Stimulated activated CD4-positive, alpha-beta T cell treated with anti-CD3 and anti-CD28 coated beads, TNF-alpha, amount 100 ng/mL, for 24 hours (primary cell): ENCODE data around the gene STARD8.

Experiments
- DNase-seq, 3 experiments: peaks; one replicate each; pipeline ENCODE4 v3.0.0-alpha.2; 2020; ENCODE audit warnings: low read depth in 3 of 3

STARD8 gene

GRCh38 chrX:68692651-68693050, 45.2 kb downstream of the STARD8 start:
- no peak for DNase-seq

DNA sequence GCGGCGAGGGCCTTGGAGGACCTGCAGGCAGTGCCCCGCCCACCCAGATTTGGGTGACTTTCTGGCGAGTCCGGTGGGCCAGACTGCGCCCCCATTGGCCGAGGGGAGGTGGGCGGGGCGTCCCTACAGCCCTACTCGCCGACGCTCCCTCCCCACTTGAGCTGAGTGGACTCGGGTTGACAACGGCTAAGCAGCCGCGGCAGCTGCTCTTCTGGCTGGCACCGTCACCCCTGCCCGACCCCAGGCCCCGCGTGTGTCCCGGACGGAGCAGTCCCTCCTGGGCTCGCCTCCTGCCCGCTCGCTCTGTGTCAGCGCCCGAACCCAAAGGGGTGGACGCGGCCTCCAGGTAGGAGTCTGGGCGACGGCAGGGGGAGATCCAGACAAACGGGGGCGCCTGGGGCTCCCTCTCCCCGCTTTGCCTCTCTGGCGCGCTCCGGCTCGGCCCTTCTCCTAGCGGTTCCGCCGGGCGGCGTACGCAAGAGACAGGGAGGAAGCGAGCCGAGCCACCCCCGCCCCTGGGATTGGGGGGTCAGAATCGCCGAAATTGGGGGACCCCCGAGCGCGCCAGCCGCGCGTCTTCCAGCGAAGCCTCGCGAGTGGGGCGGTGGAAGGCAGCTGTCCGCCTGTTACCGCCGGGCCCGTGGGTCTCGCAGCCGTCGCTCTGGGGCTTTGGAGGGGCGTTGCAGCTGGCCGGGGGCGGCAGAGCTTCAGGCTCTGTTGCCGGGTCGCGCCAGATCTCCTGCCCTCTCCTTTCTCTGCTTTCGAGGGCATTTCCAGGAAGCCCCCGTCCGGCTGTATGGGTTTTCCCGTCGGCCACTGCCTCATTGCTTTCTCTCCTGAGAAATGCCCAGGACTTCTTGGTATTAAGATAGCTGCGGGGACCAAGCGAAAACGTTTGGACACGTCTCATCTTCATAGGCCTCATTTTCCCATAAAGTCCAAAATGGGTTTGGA, 46.3 kb downstream of the STARD8 start:
- DNase-seq: no peak

DNA sequence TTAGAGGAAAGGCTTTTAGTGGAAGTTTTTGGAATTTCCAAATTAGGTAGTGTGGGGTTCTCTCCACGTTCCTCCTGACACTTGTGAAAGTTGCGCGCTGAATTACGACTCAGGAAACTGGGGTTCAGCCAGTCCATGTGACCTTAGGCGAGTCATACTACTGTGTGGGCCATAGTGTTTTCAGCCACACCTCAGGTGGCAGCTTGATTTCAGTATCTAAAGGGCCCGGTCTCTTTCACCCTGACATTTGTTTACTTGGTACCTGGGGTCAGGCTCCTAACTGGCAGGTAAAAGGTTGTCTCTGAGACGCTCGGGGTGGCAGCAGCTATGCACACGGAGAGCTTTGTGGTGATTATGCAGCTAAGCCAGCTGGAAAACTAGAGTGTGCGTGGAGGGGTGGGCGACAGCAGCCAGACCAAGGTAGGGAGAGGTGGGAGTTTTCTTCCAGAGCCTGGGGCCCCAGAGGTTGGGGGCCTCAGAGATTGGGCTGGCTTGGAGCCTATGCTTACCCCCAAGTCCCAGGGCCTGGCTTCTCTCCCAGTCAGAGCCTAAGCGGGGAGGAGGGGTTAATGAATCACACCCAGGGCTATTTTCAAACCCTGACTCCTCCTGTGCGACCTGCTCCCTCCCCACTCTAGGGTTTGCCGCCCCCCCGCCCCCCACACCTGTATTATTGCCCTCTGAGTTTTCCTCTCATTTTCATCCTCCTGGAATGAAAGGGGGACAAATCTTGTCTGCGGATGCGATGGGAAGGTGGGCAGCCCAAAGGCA, 47.2 kb downstream of the STARD8 start:
- no peak for DNase-seq

DNA sequence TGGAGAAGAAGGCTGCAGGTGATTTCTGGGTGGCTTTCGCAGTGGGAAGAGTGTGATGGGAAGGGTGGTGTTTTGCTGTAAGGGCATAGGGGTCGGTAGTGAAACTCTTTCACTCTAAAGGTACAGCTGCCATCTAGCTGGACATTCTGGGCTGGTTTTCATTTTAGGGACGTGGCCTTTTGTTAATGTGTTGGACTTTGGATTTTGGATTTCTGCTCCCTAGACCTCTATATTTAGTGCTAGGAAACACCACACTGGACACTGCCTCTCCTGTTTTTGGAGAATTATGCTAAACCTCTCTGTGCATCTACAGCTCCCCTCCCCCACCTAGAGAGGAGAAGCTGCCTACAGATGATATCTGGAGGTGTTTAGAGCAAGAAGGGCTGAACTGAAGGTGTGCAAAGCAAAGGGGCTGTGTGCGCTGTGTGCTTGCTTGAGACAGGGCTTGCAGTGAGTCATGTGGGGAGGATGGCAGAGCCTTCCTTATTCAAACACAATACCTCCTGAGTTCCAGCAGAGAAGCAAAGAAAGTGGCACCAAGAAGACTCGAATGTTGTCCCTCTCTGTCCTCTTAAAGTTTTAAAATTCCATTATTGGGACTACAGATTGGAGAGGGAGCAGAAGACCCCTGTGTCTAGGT, 47.9 kb downstream of the STARD8 start:
- no peak for DNase-seq

- no peak for DNase-seq
These were observed 49.0 kb downstream of the STARD8 start for GRCh38 chrX:68696267-68696990.

GRCh38 chrX:68697036-68697435, 49.6 kb downstream of the STARD8 start:
- no peak for DNase-seq

- DNase-seq: no peak
These were observed 50.1 kb downstream of the STARD8 start for GRCh38 chrX:68697465-68698125.

DNA sequence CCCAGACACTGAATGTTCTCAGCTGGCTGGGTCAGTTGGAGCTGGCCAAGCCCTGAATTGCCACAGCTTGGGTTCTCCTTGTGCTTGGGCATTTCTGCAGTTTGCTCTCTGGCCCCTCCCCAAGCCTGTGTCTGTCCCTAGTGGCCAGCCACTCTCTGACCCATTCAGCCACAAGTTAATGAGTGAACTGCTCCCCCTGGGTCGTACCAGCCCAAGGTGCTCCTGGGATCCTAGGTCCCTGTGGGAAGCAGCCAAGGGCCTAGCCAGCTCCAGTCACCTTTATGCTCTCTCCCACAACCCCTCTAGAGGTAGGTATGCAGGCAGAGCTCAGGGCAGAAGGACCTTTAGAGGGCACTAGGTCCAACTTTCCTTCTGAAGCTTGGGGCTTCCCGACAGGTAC, 51.5 kb downstream of the STARD8 start:
- DNase-seq: no peak

- DNase-seq: no peak
These were observed 52.7 kb downstream of the STARD8 start for GRCh38 chrX:68699960-68700746.

GRCh38 chrX:68703369-68703768, 55.9 kb downstream of the STARD8 start:
- no peak for DNase-seq

GRCh38 chrX:68703846-68704245, 56.4 kb downstream of the STARD8 start:
- DNase-seq: no peak

GRCh38 chrX:68705986-68706385, 58.5 kb downstream of the STARD8 start:
- DNase-seq: no peak

DNA sequence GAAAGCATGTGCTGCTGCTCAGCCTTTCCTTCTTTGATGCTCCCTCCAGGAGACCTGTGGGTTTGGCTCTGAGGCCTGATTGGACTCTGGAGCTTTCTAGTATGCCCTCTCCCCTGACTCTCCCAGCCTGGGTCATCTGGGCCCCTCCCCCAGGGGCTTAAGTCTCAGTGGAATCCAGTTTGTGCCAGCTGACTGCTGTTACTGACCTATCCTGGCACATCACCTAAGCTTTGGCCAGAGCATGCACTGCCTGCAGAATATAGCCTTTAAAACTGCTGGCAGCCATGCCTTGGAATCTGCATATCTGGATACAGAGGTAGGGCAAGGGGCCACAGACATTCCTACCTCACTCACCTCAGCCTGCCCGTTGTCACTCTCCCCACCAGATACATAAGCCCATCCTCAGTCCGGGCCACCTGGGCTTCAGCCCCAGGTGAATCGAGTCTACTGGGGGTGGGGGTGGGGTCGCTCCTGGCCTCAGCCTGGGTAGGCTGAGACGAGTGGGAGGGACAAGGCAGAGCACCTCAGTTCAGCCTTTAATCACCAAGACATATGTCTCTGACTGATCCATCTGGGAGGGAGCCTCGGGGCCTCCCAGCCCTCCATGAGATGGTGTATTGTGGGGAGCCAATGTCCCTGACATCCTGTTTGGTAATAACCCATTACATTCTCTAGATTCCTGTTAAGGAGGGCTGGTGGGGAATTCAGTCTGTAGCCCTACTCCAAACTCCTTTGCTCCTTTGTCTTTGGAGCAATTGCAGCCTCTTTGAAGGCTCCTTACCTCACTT, 61.2 kb downstream of the STARD8 start:
- DNase-seq: no peak

GRCh38 chrX:68710870-68711576, 63.6 kb downstream of the STARD8 start:
- DNase-seq: no peak

DNA sequence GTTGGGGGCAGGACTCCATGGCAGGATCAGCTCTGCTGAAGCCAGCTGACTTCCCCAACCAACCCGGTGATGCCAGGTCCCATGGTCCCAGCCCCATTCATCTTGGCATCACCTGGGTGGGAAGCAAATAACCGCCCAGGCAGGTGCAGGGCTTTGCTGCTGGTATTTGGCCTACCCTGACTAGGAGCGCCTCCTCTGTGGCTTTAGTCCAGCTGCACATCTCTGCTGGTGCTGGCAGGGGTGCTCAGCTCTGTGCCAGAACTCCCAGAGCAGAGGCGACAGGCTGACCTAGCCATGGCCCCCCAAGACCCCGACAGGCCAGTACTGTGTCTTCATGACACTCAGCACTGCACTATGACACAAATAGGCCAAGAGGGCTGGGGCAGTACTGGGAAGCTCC, 64.4 kb downstream of the STARD8 start:
- no peak for DNase-seq

- no peak for DNase-seq
These were observed 67.4 kb downstream of the STARD8 start for GRCh38 chrX:68714856-68715255.

DNA sequence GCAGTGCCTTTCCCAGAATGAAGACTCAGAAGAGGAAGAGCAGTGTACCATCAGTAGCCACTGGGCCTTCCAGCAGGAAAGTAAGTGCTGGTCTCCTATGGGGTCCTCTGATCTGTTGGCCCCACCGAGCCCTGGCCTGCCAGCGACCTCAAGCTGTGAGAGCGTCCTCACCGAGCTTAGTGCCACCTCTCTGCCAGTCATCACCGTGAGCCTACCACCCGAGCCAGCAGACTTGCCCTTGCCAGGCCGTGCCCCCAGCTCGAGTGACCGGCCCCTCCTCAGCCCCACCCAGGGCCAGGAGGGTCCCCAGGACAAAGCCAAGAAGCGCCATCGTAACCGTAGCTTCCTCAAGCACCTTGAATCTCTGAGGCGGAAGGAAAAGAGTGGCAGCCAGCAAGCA, 69.7 kb downstream of the STARD8 start:
- DNase-seq: no peak

DNA sequence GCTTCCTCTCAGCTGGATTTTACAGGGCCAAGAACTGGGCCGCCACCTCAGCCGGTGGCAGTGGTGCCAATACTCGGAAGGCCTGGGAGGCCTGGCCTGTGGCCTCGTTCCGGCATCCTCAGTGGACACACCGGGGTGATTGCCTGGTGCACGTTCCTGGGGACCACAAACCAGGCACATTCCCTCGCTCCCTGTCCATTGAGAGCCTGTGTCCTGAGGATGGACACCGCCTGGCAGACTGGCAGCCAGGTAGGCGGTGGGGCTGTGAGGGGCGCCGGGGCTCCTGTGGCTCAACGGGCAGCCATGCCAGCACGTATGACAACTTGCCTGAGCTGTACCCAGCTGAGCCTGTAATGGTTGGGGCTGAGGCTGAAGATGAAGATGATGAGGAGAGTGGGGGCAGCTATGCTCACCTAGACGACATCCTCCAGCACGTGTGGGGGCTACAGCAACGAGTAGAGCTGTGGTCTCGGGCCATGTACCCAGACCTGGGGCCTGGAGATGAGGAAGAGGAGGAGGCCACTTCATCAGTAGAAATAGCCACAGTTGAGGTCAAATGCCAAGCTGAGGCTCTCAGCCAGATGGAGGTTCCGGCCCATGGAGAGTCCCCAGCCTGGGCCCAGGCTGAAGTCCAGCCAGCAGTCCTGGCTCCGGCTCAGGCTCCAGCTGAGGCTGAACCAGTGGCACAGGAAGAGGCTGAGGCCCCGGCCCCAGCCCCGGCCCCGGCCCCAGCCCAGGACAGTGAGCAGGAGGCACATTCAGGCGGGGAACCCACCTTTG, 70.4 kb downstream of the STARD8 start:
- no peak for DNase-seq
